Activated T-cell treated with anti-CD3 and anti-CD28 coated beads, Interleukin-2, amount 50 U/mL, for 24 hours (primary cell): Measurements from ENCODE around the gene ADCY5.

Source experiments
- DNase-seq: peaks from one replicate; pipeline ENCODE4 v3.0.0-alpha.2; 2020
- H3K27ac Mint-ChIP-seq: 2 replicates; pipeline ENCODE4 v1.8.0; 2020; ENCODE audit warnings: mild to moderate bottlenecking, mixed read lengths
- H3K27me3 Mint-ChIP-seq: 2 replicates; pipeline ENCODE4 v1.8.0; 2020; ENCODE audit warnings: mixed read lengths
- H3K36me3 Mint-ChIP-seq: 2 replicates; pipeline ENCODE4 v1.8.0; 2020; ENCODE audit warnings: low read depth, mixed read lengths
- H3K4me1 Mint-ChIP-seq: 2 replicates; pipeline ENCODE4 v1.8.0; 2020; ENCODE audit warnings: low read depth, mixed read lengths
- H3K4me3 Mint-ChIP-seq: 2 replicates; pipeline ENCODE4 v1.8.0; 2020; ENCODE audit warnings: mild to moderate bottlenecking, moderate library complexity, mixed read lengths
- H3K9me3 Mint-ChIP-seq: 2 replicates; pipeline ENCODE4 v1.8.0; 2020; ENCODE audit warnings: mixed read lengths

Gene ADCY5

DNA sequence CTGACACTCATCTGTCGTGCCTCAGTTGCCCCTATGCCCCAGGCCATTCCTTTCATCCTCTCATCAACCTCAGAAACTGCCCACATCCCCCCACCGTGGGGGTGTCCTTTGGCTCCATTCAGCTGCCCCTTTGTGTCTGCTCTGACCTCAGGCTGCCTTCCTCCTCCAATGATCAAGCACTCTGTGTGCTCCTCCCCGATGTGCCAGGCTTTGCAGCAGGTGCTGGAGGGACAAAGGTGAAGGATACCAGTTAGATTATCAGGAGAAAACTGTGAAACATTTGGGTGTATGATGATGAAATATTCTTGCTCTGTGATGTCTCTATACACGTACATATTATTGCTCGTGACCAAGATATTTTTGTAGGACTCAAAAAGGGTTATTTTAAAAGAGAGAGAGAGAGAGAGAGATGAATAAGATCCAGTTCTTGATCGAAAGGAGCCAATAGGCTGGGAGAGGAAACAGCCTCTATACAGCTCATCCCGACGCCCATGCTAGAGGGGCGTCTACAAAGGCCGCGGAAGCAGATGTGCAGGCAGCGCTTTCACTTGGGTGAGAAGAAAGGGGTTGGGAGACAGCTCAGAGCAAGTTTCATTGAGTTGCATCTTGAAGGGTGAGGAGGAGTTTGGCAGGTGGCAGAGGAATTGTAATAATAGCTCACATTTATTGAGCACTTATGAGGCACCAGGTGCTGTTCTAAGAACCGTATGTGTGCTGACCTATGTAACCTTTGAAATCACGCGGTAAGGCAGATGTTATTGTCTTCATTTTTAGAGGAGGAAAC lies 28.3 kb upstream of the ADCY5 start:
- no peaks in the 10 kb centered on the region for H3K4me1 Mint-ChIP-seq
- H3K9me3 Mint-ChIP-seq: no peaks in the 10 kb centered on the region
- peaks cover 31% of the 10 kb centered on the region for H3K27me3 Mint-ChIP-seq
- H3K27ac Mint-ChIP-seq: no peak overlapping the region
- DNase-seq: no peak
- no peak overlapping the region for H3K4me3 Mint-ChIP-seq
- H3K36me3 Mint-ChIP-seq: no peaks in the 10 kb centered on the region

DNA sequence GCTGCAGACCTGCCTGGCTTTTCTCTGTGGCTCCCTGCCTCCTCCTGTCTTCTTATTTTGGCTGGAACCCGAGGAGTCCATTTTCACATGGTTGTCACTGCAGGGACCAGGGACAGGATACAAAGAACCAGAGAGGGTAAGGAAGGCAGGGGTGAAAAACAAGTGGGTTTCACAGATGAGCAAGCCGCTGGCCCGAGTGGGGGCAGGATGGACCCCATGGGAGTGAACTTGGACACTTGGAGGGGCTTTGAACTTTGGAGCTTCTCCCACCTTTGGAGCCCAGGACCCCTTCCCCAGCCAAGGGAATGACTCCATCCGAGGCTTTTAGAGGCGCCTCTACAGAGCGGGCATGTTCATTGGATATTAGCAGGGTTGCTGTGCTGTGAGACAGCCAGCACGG lies 26.9 kb upstream of the ADCY5 start:
- Mint-ChIP-seq H3K4me1 (no peaks in the 10 kb centered on the region), H3K4me3 (no peak overlapping the region), H3K27ac (no peak overlapping the region), H3K36me3 (no peaks in the 10 kb centered on the region), H3K27me3 (peaks cover 31% of the 10 kb centered on the region), H3K9me3 (no peaks in the 10 kb centered on the region)
- DNase-seq: no peak

DNA sequence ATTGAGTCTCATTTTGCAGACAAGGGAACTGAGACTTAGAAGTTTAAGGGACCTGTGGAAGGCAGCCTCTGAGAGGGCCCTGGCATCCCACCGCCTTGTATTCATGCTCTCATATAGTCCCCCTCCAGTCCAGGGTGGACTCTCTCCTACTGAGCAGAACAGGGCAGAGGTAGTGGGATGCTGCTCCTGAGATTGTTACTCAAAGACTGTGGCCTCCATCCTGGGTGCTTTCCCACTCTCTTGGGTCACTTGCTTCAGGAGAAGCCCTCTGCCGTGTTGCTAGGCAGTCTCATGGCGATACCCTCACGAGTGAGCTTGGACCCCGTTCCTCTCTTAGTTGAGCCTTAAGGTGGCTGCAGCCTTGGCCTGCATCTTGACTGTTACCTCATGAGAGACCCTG lies 22.2 kb upstream of the ADCY5 start:
- no peaks in the 10 kb centered on the region for H3K36me3 Mint-ChIP-seq
- peaks cover 15% of the 10 kb centered on the region for H3K27me3 Mint-ChIP-seq
- DNase-seq: no peak
- H3K27ac Mint-ChIP-seq: no peak overlapping the region
- no peaks in the 10 kb centered on the region for H3K4me1 Mint-ChIP-seq
- H3K4me3 Mint-ChIP-seq: no peak overlapping the region
- H3K9me3 Mint-ChIP-seq: no peaks in the 10 kb centered on the region

DNA sequence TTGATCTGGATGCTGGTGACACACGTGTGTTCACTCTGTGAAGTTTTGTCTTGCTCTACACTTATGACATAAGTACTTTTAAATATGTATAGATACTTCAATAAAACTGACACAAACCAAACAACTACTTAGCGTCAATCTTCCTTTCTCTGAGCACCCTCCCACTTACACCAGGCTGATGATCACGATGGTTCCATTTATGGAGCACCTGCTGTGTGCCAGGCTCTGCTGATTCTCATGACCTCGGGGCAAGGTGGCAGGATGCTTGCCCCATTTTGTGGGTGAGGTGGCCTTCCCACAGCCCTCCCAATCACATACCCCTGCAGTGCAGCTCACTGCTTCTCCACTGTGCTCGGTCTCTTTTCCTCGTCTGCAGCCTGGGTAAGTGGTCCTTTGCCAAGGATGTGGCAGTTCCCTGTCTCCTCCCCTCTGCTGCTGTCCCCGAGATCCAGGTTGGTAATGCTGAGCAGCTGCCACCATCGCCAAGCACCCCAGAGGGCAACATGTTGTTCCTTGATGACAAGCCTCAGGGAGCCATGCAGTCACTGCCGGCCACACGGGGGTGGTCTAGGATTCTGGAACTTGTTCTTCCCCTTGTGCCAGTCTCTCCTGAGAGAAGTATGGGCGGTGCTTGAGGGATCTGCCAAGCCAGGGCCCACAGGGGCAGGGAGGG lies 20.6 kb upstream of the ADCY5 start:
- H3K27me3 Mint-ChIP-seq: peaks cover 11% of the 10 kb centered on the region
- no peak overlapping the region for H3K27ac Mint-ChIP-seq
- H3K4me3 Mint-ChIP-seq: no peak overlapping the region
- no peak for DNase-seq
- H3K4me1 Mint-ChIP-seq: no peaks in the 10 kb centered on the region
- no peaks in the 10 kb centered on the region for H3K9me3 Mint-ChIP-seq
- H3K36me3 Mint-ChIP-seq: no peaks in the 10 kb centered on the region

DNA sequence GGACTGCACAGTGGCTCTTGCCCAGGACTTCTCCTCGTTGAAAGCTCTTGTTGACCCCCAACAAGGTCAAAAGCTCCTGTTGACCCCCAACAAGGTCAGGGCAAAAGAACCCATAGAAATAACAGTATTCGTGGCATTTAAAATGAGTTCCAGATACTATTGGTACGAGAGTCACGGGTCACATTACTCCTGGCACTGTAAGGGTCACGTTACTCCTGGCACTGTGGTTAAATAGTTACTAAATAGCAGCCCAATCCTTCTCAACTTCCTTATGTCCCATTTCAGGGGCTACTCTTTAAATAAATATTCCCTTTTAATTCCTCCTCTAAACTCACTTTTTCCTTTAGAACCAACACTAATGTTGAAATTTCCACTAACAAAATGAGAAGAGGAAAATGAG lies 18.2 kb upstream of the ADCY5 start:
- Mint-ChIP-seq H3K4me1 (no peaks in the 10 kb centered on the region), H3K4me3 (no peak overlapping the region), H3K27me3 (peaks cover 14% of the 10 kb centered on the region), H3K36me3 (no peaks in the 10 kb centered on the region), H3K27ac (no peak overlapping the region), H3K9me3 (no peaks in the 10 kb centered on the region)
- DNase-seq: no peak

DNA sequence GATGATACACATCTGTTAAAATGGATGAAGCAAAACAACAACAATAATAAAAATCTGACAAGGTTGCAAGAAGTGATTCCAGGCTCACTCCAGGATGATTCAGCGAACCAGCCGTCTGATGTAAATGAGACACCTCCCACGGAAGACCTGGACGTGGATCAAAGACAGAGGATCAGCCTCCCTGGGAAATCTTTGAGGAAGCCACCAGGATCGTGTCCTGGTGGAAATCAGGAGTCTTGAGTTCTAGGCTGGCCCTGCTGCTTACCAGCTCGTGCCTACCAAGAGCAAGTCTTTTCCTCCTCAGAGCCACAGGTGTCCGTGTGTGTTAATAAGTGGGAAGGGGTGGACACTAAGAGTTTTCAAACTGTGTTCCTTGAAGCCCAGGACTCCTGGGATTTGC lies 15.3 kb upstream of the ADCY5 start:
- DNase-seq: no peak
- H3K9me3 Mint-ChIP-seq: no peaks in the 10 kb centered on the region
- no peak overlapping the region for H3K4me3 Mint-ChIP-seq
- no peaks in the 10 kb centered on the region for H3K36me3 Mint-ChIP-seq
- H3K27ac Mint-ChIP-seq: no peak overlapping the region
- H3K27me3 Mint-ChIP-seq: peaks cover 25% of the 10 kb centered on the region
- no peaks in the 10 kb centered on the region for H3K4me1 Mint-ChIP-seq

DNA sequence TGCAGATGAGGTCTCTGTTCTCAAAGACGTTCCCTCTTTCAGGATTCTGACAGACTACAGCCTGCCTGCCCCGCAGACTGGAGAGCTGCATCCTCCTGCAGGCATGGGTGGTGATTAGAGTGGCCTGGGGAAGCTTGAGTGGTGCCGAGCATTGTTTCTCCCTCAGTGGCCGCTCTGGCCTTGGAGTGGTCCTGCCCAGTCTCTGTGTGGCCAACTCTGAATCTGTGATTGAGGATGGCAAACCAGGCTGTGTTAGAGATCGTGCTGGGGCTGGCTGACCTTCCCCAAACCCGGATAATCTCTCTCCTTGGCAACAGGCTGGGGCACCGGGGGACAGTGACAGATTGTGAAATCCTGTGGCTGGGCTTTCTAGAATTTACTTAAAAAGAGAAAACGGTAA lies 11.0 kb upstream of the ADCY5 start:
- no peak for DNase-seq
- Mint-ChIP-seq H3K36me3 (no peaks in the 10 kb centered on the region), H3K9me3 (no peaks in the 10 kb centered on the region), H3K4me1 (no peaks in the 10 kb centered on the region), H3K4me3 (no peak overlapping the region), H3K27ac (no peak overlapping the region), H3K27me3 (peaks cover 40% of the 10 kb centered on the region)

DNA sequence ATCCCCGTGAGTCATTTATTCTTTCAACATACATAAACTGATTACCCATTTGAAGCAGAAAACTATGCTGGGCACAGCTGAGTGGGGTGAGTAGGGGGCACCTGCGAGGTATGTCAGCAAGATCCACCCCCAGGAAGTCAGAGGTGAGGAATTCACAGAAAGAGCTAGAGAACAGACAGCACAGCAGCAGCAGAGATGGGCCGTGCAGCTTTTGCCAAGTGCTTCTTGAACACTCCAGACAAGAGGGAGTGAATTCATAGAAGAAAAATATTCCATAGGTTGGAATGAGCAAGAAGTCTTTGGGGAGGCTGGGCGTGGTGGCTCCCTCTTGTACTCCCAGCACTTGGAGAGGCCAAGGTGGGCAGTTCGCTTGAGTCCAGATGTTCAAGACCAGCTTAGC lies 9.4 kb upstream of the ADCY5 start:
- Mint-ChIP-seq H3K27ac (no peak overlapping the region), H3K9me3 (no peaks in the 10 kb centered on the region), H3K4me1 (no peaks in the 10 kb centered on the region), H3K4me3 (no peak overlapping the region), H3K36me3 (no peaks in the 10 kb centered on the region), H3K27me3 (peaks cover 51% of the 10 kb centered on the region)
- no peak for DNase-seq

DNA sequence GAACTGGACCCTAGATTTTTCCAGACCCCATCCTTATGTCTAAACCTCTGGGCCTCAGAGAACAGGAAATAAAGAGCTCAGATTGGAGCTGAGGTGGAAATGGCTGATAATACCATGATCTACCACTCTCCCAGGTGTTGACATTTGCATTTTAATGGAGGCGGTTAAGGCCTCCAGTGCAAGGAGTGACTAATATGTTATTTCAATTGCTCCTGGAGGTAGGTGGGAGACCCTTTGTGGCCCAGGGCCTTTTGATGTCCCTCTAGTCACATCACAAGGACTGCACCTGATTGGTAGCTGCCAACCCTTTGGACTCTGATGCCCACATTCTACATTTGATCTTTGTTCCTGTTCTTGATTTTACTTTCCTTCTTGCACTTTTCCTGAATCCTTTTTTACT lies 9.0 kb upstream of the ADCY5 start:
- no peak overlapping the region for H3K4me3 Mint-ChIP-seq
- H3K27me3 Mint-ChIP-seq: peaks cover 51% of the 10 kb centered on the region
- no peaks in the 10 kb centered on the region for H3K36me3 Mint-ChIP-seq
- no peaks in the 10 kb centered on the region for H3K4me1 Mint-ChIP-seq
- no peaks in the 10 kb centered on the region for H3K9me3 Mint-ChIP-seq
- DNase-seq: no peak
- no peak overlapping the region for H3K27ac Mint-ChIP-seq

DNA sequence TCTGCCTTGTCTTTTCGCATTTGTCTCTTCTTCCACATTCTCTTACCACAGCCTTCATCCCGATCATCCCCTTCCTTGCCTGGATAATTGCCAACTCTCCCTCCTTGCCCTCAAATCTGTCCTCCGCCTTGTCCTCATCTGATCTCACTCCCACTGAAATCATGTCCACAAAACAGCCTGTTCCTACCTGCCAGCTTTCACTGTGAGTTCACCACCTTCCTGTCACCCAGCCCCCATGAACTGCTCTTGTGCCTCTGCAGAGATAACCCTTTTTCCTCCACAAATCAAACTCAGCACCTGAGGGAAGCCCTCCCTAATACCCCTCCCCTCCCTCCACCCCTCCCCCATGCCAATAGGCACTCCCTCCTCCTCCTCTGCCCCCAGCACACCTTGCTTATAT lies 4.8 kb upstream of the ADCY5 start:
- H3K9me3 Mint-ChIP-seq: no peaks in the 10 kb centered on the region
- H3K27me3 Mint-ChIP-seq: peaks cover 56% of the 10 kb centered on the region
- no peaks in the 10 kb centered on the region for H3K36me3 Mint-ChIP-seq
- no peak overlapping the region for H3K27ac Mint-ChIP-seq
- H3K4me1 Mint-ChIP-seq: no peaks in the 10 kb centered on the region
- no peak overlapping the region for H3K4me3 Mint-ChIP-seq
- no peak for DNase-seq

DNA sequence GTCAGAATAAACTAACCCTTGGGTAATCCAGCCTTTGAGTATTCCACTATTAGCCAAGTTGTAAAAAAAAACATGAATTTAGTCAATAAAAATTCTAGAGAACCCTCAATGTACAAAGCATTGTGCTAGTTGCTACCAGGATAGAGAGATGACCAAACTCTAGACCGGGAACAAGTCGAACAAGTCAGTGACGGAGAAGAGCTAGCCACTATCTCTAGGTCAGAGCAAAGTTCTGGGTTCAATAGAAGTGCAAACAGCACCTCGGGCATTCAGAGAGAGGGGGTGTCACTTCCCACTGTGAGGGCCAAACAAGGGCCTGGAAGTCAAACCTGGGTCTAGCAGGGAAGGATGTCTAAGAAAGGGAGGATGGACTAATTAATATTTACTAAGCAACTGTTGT lies 2.3 kb upstream of the ADCY5 start:
- Mint-ChIP-seq H3K27ac (no peak overlapping the region), H3K36me3 (no peaks in the 10 kb centered on the region), H3K4me1 (peaks cover 1% of the 10 kb centered on the region), H3K9me3 (no peaks in the 10 kb centered on the region), H3K27me3 (peaks cover 54% of the 10 kb centered on the region), H3K4me3 (no peak overlapping the region)
- no peak for DNase-seq

DNA sequence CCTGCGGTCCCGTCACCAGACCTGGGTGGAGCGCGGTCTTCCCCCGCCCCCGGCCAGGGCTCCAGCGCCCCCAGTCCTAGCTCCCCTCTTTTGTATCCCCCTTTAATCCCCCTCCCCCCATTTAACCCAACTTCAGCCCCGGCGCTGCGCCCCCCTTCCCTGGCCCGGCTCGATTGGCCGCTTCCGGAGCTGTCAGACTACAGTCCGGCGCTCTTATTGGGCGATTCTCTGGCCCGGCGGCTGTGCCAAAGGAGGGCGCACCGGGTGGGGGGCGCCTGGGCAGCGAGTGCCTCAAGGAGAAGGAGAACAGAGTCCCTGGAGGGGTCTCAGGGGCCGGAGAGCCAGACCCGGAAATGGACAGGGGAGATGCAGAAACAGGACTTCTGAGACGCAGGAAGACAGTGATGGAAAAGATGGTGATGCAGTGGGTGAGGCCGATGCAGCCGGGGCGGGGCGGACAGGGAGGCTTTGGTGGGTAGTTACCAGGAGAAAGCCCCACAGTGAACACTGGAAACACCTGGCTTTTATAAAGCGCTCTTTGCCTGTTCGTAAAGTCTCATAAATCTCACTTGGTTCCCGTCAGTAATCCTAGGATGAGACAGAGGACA lies 1.2 kb upstream of the ADCY5 start:
- Mint-ChIP-seq H3K36me3 (no peaks in the 10 kb centered on the region), H3K27ac (no peak overlapping the region), H3K4me1 (peaks cover 1% of the 10 kb centered on the region), H3K27me3 (peaks cover 61% of the 10 kb centered on the region), H3K9me3 (no peaks in the 10 kb centered on the region), H3K4me3 (peak overlapping the region; percentile 34)
- DNase-seq: no peak

DNA sequence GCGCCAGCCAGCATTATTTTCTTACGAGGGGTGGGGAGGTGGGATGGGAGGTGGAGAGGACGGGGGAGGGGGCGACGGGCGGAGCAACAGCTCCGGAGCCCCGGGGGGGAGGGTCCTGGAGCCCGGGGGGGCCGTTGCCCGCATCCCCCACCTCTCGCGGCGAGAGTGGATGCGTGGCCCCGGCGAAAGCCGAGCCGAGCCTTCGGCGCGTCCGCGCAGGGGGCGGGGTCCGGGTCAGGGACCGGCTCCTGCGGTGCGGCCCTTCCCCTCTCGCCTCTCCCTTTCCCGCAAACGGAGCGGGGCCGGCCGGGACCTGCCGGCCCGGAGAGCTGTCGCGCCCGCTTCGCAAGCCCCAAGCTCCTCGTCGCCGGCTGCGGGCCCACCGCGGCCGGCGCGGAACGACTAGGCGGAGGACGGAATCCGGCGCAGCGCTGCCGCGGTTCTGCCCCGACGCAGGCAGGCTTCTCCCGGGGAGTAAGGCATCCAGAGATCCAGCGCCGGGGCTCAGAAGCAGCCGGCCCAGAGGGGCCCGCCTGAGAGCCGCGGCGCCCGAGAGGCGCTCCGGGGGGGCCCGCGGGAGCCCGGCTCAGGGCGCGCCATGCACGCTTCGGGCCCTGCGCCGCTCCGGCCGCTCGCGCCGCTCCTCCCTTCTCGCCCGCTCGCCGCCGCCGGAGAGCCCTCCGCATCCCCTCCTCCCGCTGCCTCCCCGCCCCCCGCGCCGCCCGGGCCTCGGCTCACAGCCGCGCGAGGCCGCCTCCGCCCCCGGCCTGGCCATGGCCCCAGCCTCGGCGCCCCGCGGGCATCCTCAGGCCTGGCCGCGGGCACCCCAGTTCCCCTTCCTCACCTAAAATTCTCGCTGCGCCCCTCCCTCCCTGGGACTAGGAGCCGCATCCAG lies 459 bp upstream of the ADCY5 start:
- Mint-ChIP-seq H3K27ac (no peak overlapping the region), H3K4me1 (peaks cover 1% of the 10 kb centered on the region), H3K36me3 (no peaks in the 10 kb centered on the region), H3K4me3 (peak overlapping the region; percentile 34), H3K27me3 (peaks cover 64% of the 10 kb centered on the region), H3K9me3 (no peaks in the 10 kb centered on the region)
- peak; percentile 45 for DNase-seq

DNA sequence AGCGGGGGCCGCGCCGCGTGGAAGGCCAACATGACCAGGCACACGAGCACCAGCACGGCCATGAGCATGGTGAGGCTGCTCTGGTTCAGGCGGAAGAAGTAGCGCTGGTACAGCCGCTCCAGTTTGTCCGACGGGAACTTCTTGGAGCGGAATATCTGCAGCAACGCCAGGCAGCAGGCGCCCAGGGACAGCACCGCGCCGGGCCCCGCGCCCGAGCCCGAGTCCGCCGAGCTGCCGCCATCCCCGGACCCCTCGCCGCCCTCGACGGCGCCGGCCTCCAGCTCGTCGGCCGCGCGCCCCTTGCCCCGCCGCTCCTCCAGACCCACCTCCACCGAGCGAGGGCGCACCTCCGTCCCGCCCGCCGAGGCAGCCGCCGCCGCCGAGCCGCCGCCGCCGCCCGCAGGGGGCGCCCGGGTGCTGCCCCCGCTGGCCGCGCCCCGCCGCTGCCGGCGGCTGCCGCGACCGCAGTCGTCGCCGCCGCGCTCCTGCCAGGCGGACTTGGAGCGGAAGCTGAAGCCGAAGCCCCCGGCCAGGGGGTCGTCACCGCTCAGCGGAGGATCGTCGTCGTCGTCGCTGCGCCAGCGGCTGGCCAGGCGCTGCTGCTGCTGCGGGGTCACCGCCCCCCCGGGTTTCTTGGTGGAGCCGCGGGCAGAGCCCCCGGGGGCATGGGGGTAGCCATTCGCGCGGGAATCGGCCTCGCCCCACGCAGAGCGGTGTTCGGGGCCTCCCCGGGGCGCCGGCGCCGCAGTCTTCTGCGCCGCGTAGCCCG lies 957 bp downstream of the ADCY5 start:
- Mint-ChIP-seq H3K9me3 (no peaks in the 10 kb centered on the region), H3K27ac (no peak overlapping the region), H3K27me3 (peaks cover 67% of the 10 kb centered on the region), H3K4me1 (peaks cover 1% of the 10 kb centered on the region), H3K36me3 (no peaks in the 10 kb centered on the region), H3K4me3 (no peak overlapping the region)
- DNase-seq: peak; percentile 69
